ENCODE results near the gene COBL.

Gene COBL

DNA sequence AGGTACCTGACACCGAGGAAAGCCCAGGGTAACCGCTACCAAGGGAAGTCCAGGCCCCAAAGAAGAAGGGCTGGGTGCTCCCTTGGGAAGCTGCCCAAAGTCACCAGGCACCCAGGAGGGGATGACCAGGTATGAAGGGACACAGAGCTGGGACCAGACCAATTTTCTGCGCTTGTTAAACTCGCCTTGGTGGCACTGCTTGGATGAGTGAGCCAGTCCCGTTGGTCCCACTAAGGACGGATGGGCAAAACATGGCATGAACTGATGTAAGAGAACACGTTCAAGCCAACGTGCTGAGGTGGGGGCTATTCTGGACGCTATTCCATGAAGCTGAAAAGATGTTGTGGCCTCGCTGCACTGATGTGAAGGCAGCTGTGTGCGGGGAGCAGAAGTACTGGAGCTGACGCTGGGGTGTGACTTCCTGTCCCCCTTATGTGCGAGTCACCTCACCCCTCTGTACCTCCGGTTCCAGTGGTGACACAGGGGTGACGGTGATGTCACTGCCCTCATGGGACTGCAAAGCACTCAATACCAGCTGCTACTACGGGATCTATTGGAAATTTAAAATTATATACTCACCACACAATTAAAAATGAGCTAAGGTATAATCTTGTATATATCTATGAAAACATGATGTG is 73.6 kb downstream of the COBL start:
- no peak overlapping the region for H3K4me3 ChIP-seq (replicated peaks; ENCODE audit: low read depth, low read length)
- no peak for DNase-seq (ENCODE audit: low read depth)
- TF ChIP-seq, protein P1, sequence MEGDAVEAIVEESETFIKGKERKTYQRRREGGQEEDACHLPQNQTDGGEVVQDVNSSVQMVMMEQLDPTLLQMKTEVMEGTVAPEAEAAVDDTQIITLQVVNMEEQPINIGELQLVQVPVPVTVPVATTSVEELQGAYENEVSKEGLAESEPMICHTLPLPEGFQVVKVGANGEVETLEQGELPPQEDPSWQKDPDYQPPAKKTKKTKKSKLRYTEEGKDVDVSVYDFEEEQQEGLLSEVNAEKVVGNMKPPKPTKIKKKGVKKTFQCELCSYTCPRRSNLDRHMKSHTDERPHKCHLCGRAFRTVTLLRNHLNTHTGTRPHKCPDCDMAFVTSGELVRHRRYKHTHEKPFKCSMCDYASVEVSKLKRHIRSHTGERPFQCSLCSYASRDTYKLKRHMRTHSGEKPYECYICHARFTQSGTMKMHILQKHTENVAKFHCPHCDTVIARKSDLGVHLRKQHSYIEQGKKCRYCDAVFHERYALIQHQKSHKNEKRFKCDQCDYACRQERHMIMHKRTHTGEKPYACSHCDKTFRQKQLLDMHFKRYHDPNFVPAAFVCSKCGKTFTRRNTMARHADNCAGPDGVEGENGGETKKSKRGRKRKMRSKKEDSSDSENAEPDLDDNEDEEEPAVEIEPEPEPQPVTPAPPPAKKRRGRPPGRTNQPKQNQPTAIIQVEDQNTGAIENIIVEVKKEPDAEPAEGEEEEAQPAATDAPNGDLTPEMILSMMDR (IDR thresholded peaks at IDR 0.05; ENCODE audit: low read length, missing control alignments): no peak

DNA sequence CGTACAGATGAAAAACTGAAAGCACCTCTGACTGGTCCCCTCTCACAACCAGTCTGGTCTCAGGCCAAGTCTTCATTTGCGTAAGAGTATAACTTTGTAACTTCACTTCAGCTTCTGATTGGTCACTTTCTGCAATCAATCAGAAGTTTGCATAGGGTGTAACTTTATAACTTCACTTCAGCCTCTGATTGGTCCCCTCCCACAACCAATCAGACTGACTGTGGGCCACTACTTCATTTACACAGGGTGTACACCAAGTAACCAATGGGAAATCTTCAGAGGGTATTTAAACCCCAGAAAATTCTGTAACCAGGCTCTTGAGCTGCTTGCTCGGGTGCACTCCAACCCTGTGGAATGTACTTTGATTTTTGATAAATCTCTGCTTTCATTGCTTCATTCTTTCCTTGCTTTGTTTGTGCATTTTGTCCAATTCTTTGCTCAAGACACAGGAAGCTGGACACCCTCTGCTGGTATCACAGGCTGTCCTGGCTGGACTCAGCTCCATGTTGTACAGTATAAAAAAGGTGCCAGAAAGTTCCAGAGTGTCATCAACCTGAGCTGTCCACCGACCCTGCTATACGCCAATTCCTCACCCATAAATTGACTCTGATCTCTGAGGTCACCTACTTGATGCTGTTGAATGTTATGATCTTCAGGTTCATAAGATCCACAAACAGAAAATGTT is 74.5 kb downstream of the COBL start:
- H3K4me3 ChIP-seq (replicated peaks; ENCODE audit: low read depth, low read length): no peak overlapping the region
- no peak for DNase-seq (ENCODE audit: low read depth)
- TF ChIP-seq, protein P1 (IDR thresholded peaks at IDR 0.05; ENCODE audit: low read length, missing control alignments): no peak

DNA sequence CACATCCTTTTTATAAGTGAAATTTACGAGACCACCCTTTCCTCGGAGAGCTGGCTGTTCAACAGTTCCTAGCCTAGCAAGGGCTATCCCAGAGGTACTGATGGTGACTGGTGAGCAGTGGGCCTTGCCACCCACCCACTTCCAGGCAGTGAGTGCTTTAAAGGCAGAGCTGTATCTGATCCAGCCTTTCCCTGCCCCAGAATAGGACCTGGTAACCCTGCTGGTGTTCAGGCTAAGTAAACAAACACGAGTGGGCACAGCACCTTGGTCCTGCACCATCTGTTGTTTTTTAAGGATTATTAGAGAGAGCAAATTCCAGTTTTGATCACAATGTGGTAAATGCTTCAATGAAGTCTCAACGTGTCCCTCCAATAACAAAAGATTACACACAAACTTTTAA is 75.7 kb downstream of the COBL start:
- no peak for DNase-seq (ENCODE audit: low read depth)

GRCh38 chr7:51239691-51240090 is 76.9 kb downstream of the COBL start:
- H3K4me3 ChIP-seq (replicated peaks; ENCODE audit: low read depth, low read length): no peak overlapping the region
- no peak for DNase-seq (ENCODE audit: low read depth)
- TF ChIP-seq, protein P1 (IDR thresholded peaks at IDR 0.05; ENCODE audit: low read length, missing control alignments): no peak

More for the DNA sequence above, 75.7 kb downstream of the COBL start:
- TF ChIP-seq, protein P1 (IDR thresholded peaks at IDR 0.05; ENCODE audit: low read length, missing control alignments): no peak
- no peak overlapping the region for H3K4me3 ChIP-seq (replicated peaks; ENCODE audit: low read depth, low read length)

- no peak for DNase-seq (ENCODE audit: low read depth)
- TF ChIP-seq, protein P1 (IDR thresholded peaks at IDR 0.05; ENCODE audit: low read length, missing control alignments): no peak
- no peak overlapping the region for H3K4me3 ChIP-seq (replicated peaks; ENCODE audit: low read depth, low read length)
Observed at GRCh38 chr7:51238981-51239495, 77.6 kb downstream of the COBL start.

- no peak for DNase-seq (ENCODE audit: low read depth)
- TF ChIP-seq, protein P1 (IDR thresholded peaks at IDR 0.05; ENCODE audit: low read length, missing control alignments): no peak
- H3K4me3 ChIP-seq (replicated peaks; ENCODE audit: low read depth, low read length): no peak overlapping the region
Observed at GRCh38 chr7:51237446-51238133, 79.0 kb downstream of the COBL start.

All from fibroblast of pulmonary artery (primary cell).